ENCODE data around the gene CDK12. TPM values are rescaled to one million over a fixed set of nuclear protein-coding genes. Genes with fewer than 3 reads are reported as not detected.
A peak's percentile ranks its signal among the peaks of the same experiment; 100 is the strongest.

CDK12 gene
- total and polyA plus RNA-seq, 8 donors: 9.3 to 30.7 (median 15.2) TPM

GRCh38 chr17:39530513-39530912 lies 69.2 kb downstream of the CDK12 start:
- intact Hi-C loops (cut with DNase I): no loop called here
- H3K9me3 ChIP-seq: no peaks in the 10 kb centered on the region
- peaks cover 0 to 30% (median 6%) of the 10 kb centered on the region in 3 donors for H3K36me3 ChIP-seq
- no peak overlapping the region for H3K4me3 ChIP-seq
- 79 to 81% methylated on average over 10 of the region's 10 CpGs for WGBS, 2 donors
- DNase-seq (peak in 2 of 6 donors; percentile 32 to 62), ATAC-seq (no peak), FAIRE-seq (no peak)
- H3K27ac ChIP-seq: no peak overlapping the region
- TF ChIP-seq CTCF (IDR thresholded peaks at IDR 0.05): no peak
- H3K27me3 ChIP-seq: no peaks in the 10 kb centered on the region
- peaks cover 0 to 2% (median 0%) of the 10 kb centered on the region in 3 donors for H3K4me1 ChIP-seq

- ATAC-seq (no peak), FAIRE-seq (no peak), DNase-seq (no peak)
- intact Hi-C loops (cut with DNase I): no loop called here
- peaks cover 0 to 24% (median under 1%) of the 10 kb centered on the region in 3 donors for H3K36me3 ChIP-seq
- no peak overlapping the region for H3K27ac ChIP-seq
- H3K27me3 ChIP-seq: no peaks in the 10 kb centered on the region
- H3K4me1 ChIP-seq: peaks cover 0 to 2% (median 0%) of the 10 kb centered on the region in 3 donors
- TF ChIP-seq CTCF (IDR thresholded peaks at IDR 0.05): no peak
- no peak overlapping the region for H3K4me3 ChIP-seq
- no peaks in the 10 kb centered on the region for H3K9me3 ChIP-seq
- 86 to 91% methylated on average over 6 of the region's 6 CpGs for WGBS, 2 donors
Measured at GRCh38 chr17:39531252-39531651, 70.0 kb downstream of the CDK12 start.

- no peak overlapping the region for H3K27ac ChIP-seq
- peaks cover 0 to 2% (median 1%) of the 10 kb centered on the region in 3 donors for H3K4me1 ChIP-seq
- FAIRE-seq: no peak
- no peak for DNase-seq
- H3K9me3 ChIP-seq: no peaks in the 10 kb centered on the region
- intact Hi-C loops (cut with DNase I): no loop called here
- TF ChIP-seq CTCF (IDR thresholded peaks at IDR 0.05): no peak
- no peaks in the 10 kb centered on the region for H3K27me3 ChIP-seq
- ATAC-seq: no peak
- 59 to 66% methylated on average over 4 of the region's 4 CpGs for WGBS, 2 donors
- H3K4me3 ChIP-seq: no peak overlapping the region
- peaks cover 0 to 14% (median 0%) of the 10 kb centered on the region in 3 donors for H3K36me3 ChIP-seq
Measured at GRCh38 chr17:39533891-39534290, 72.6 kb downstream of the CDK12 start.

- peaks cover 0 to 3% (median 2%) of the 10 kb centered on the region in 3 donors for H3K4me1 ChIP-seq
Measured at GRCh38 chr17:39534768-39535405, 73.6 kb downstream of the CDK12 start.

More at GRCh38 chr17:39534768-39535405, 73.6 kb downstream of the CDK12 start:
- TF ChIP-seq CTCF (IDR thresholded peaks at IDR 0.05): no peak
- peaks cover 0 to 14% (median 0%) of the 10 kb centered on the region in 3 donors for H3K36me3 ChIP-seq
- intact Hi-C loops (cut with DNase I): no loop called here
- no peak overlapping the region for H3K4me3 ChIP-seq
- 91 to 92% methylated on average over 3 of the region's 3 CpGs for WGBS, 2 donors
- DNase-seq (no peak), FAIRE-seq (no peak), ATAC-seq (no peak)
- no peak overlapping the region for H3K27ac ChIP-seq
- no peaks in the 10 kb centered on the region for H3K27me3 ChIP-seq
- no peaks in the 10 kb centered on the region for H3K9me3 ChIP-seq

Measured in pancreas (tissue), 10 donors.